VCaP (cell line): ENCODE data around the gene GNA15.

Experiments used
- H3K27ac ChIP-seq: fragments of 450-650 bp; 2 replicates; pipeline ENCODE4 v1.5.1; 2017
- CTCF ChIP-seq: fragments of 450-650 bp; conservative IDR thresholded peaks from 2 replicates; pipeline ENCODE4 v1.5.1; 2017; ENCODE audit warnings: mild to moderate bottlenecking, moderate library complexity

The GNA15 gene

GRCh38 chr19:3115411-3115810, 20.4 kb upstream of the GNA15 start:
- TF ChIP-seq CTCF = no peak
- H3K27ac ChIP-seq = no peak overlapping the region

- no peak for TF ChIP-seq CTCF
- H3K27ac ChIP-seq = no peak overlapping the region
These were observed 19.8 kb upstream of the GNA15 start for GRCh38 chr19:3115916-3116602.

- H3K27ac ChIP-seq = no peak overlapping the region
- no peak for TF ChIP-seq CTCF
These were observed 19.2 kb upstream of the GNA15 start for GRCh38 chr19:3116621-3117020.

DNA sequence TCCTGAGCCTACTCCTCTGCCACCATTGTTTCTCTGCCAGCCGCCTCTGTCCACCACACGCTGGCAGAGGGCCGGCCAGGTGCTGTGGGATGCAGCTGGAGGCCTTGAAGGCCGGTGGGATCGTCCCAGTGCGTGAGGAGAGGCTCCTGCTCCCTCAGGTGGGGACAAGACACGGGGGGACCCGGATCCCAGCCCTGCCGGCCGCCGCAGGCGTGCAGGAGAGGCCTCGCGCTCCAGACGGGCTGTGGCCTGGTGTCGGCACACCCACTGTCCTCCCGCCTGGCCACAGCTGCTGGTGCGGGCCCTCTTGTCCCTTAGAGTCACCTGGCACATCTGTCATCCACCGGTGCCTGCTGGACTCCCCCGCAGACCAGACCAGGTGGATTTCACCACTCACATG, 18.1 kb upstream of the GNA15 start:
- TF ChIP-seq CTCF = no peak
- H3K27ac ChIP-seq = no peak overlapping the region

DNA sequence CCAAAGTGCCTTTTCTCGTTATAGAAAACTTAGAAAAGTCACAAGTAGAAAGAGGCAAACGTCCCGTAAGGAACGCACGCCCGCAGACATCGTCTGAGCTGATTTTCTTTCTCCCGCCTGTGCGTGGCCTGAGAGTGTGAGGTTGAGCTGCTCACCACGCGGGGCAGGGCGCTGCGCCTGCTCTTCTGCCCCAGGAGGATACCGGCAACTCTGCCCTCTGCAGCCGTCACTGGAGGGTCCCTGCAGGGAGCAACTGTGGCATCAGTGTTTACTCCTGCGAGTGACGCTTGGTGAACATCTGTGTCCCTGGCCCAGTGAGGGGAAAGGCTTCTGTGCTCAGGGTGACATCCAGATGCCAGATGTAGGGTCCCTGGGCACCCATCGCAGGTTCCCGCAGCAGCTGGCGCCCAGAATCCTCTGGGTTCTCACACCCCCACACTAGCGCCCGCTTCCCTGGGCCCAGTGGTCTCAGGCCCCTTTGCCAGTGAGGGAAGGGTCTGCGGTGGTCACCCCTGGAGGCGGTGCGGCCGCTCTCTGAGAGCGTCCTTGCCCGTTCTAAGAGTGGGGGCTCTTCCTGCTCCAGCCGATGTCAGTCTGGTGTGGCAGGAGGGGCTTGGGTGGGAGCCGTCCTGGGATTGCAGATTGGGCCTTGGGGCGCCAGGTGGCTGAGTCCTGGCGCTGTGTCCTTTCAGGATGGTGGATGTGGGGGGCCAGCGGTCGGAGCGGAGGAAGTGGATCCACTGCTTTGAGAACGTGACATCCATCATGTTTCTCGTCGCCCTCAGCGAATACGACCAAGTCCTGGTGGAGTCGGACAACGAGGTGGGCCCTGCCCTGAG, 17.4 kb upstream of the GNA15 start:
- no peak overlapping the region for H3K27ac ChIP-seq
- no peak for TF ChIP-seq CTCF

- no peak for TF ChIP-seq CTCF
- no peak overlapping the region for H3K27ac ChIP-seq
These were observed 16.7 kb upstream of the GNA15 start for GRCh38 chr19:3119071-3119595.

- H3K27ac ChIP-seq = no peak overlapping the region
- no peak for TF ChIP-seq CTCF
These were observed 16.0 kb upstream of the GNA15 start for GRCh38 chr19:3119693-3120380.
